Measurements from ENCODE around the gene C9orf57. TPM values are rescaled to one million over a fixed set of nuclear protein-coding genes. Genes with fewer than 3 reads are reported as not detected.

The C9orf57 gene
- total and polyA plus RNA-seq, 2 of the 13 experiments (the other 11 are each of a cell fraction or from before 2014, with no cell fraction given), result 0.09 TPM; not detected in 1

- TF ChIP-seq, protein P1, sequence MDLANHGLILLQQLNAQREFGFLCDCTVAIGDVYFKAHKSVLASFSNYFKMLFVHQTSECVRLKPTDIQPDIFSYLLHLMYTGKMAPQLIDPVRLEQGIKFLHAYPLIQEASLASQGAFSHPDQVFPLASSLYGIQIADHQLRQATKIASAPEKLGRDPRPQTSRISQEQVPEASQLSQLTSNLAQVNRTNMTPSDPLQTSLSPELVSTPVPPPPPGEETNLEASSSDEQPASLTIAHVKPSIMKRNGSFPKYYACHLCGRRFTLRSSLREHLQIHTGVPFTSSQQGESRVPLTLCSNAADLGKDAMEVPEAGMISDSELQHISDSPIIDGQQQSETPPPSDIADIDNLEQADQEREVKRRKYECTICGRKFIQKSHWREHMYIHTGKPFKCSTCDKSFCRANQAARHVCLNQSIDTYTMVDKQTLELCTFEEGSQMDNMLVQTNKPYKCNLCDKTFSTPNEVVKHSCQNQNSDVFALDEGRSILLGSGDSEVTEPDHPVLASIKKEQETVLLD (CRISPR knock-in tag; IDR thresholded peaks at IDR 0.05; ENCODE audit: low read depth), result no peak
- no peak for TF ChIP-seq ZNF563 (CRISPR knock-in tag; IDR thresholded peaks at IDR 0.05)
- peak; percentile 100 for TF ChIP-seq ZNF343 (CRISPR knock-in tag; IDR thresholded peaks at IDR 0.05)
- TF ChIP-seq MIXL1 (CRISPR knock-in tag; IDR thresholded peaks at IDR 0.05), result peak; percentile 71; the same call in 1 of the 2 replicates
- TF ChIP-seq TSC22D2 (CRISPR knock-in tag; IDR thresholded peaks at IDR 0.05; ENCODE audit: borderline replicate concordance), result 0 out of 2 replicates have a peak, but pooled peaks have one; percentile 39
- 0 out of 2 replicates have a peak, but pooled peaks have one; percentile 47 for TF ChIP-seq THRA (CRISPR knock-in tag; IDR thresholded peaks at IDR 0.05; ENCODE audit: borderline replicate concordance)
- 0 out of 2 replicates have a peak, but pooled peaks have one; percentile 36 for TF ChIP-seq RXRB (CRISPR knock-in tag; IDR thresholded peaks at IDR 0.05; ENCODE audit: borderline replicate concordance)
- 0 out of 2 replicates have a peak, but pooled peaks have one; percentile 49 for TF ChIP-seq KDM4B (CRISPR knock-in tag; IDR thresholded peaks at IDR 0.05)
- peak; percentile 28 for TF ChIP-seq XRCC5 (optimal IDR thresholded peaks at IDR 0.05; ENCODE audit: low read length)
- no peak for TF ChIP-seq LCORL (IDR thresholded peaks at IDR 0.05)
- TF ChIP-seq LCORL (CRISPR knock-in tag; IDR thresholded peaks at IDR 0.05), result 0 out of 2 replicates have a peak, but pooled peaks have one; percentile 25
- no peak for TF ChIP-seq ZNF567 (CRISPR knock-in tag; IDR thresholded peaks at IDR 0.05; ENCODE audit: borderline replicate concordance)
- TF ChIP-seq ZNF709 (CRISPR knock-in tag; IDR thresholded peaks at IDR 0.05), result 0 out of 2 replicates have a peak, but pooled peaks have one; percentile 16
- 0 out of 2 replicates have a peak, but pooled peaks have one; percentile 28 for TF ChIP-seq REPIN1 (CRISPR knock-in tag; IDR thresholded peaks at IDR 0.05; ENCODE audit: borderline replicate concordance, low read depth)
- no peak for TF ChIP-seq MAZ (IDR thresholded peaks at IDR 0.05; ENCODE audit: borderline replicate concordance, low read depth, low read length)
- 0 out of 2 replicates have a peak, but pooled peaks have one; percentile 48 for TF ChIP-seq MAZ (CRISPR knock-in tag; IDR thresholded peaks at IDR 0.05; ENCODE audit: low read depth)
- peak; percentile 74 for TF ChIP-seq ZNF331 (CRISPR knock-in tag; IDR thresholded peaks at IDR 0.05)
- TF ChIP-seq ZNF747 (CRISPR knock-in tag; IDR thresholded peaks at IDR 0.05; ENCODE audit: borderline replicate concordance), result no peak
- TF ChIP-seq FOSL2 (CRISPR knock-in tag; IDR thresholded peaks at IDR 0.05), result 0 out of 2 replicates have a peak, but pooled peaks have one; percentile 31
- 0 out of 2 replicates have a peak, but pooled peaks have one; percentile 12 for TF ChIP-seq ZFY (CRISPR knock-in tag; IDR thresholded peaks at IDR 0.05)
- no peak for TF ChIP-seq KLF11 (CRISPR knock-in tag; IDR thresholded peaks at IDR 0.05)
- TF ChIP-seq ZNF609 (CRISPR knock-in tag; IDR thresholded peaks at IDR 0.05; ENCODE audit: borderline replicate concordance), result no peak
- peak; percentile 34 for TF ChIP-seq ZNF883 (CRISPR knock-in tag; IDR thresholded peaks at IDR 0.05; ENCODE audit: not compliant biosample characterization)
- TF ChIP-seq ZFP36L1 (CRISPR knock-in tag; IDR thresholded peaks at IDR 0.05), result no peak
Measured at GRCh38 chr9:72038890-72039410, 21.5 kb downstream of the C9orf57 start (continued).

Measured in HepG2 (cell line).